Measurements from ENCODE around the gene EML3. TPM values are rescaled to one million over a fixed set of nuclear protein-coding genes. Genes with fewer than 3 reads are reported as not detected.

EML3 gene
- total RNA-seq, 6 donors from 2014 or later = 31.0 to 148 (median 71.0) TPM

- peaks cover 87 to 98% (median 94%) of the 10 kb centered on the region in 4 donors for H3K4me1 ChIP-seq
- peak; percentile 83 to 84 for TF ChIP-seq POLR2AphosphoS5 (IDR thresholded peaks at IDR 0.05)
- TF ChIP-seq EP300 (IDR thresholded peaks at IDR 0.05) = peak in 2 of 4 donors; percentile 17 to 26
- no peak for TF ChIP-seq CTCF (IDR thresholded peaks at IDR 0.05)
- TF ChIP-seq POLR2A (IDR thresholded peaks at IDR 0.05) = peak; percentile 36 to 83 (median 52)
- peak in 1 of 2 donors; percentile 97 for DNase-seq
- H3K27ac ChIP-seq = peak overlapping the region; percentile 92 to 98 (median 95)
- no peaks in the 10 kb centered on the region for H3K27me3 ChIP-seq
- no peaks in the 10 kb centered on the region for H3K9me3 ChIP-seq
- peaks cover 0 to under 1% (median 0%) of the 10 kb centered on the region in 4 donors for H3K36me3 ChIP-seq
- WGBS, 2 donors = 7 to 8% methylated on average over 10 to 15 of the region's 15 CpGs
- peak overlapping the region in 2 of 4 donors; percentile 26 to 29 for H3K4me3 ChIP-seq
- ATAC-seq (ENCODE audit: low FRiP score in 2 of 2) = peak; percentile 85 to 93
Observed at GRCh38 chr11:62553080-62553838, 59.3 kb downstream of the EML3 start.

GRCh38 chr11:62552485-62553079 lies 60.0 kb downstream of the EML3 start:
- Histone ChIP-seq H3K36me3 (no peaks in the 10 kb centered on the region), H3K9me3 (no peaks in the 10 kb centered on the region), H3K27ac (peak overlapping the region; percentile 92 to 98 (median 95)), H3K4me1 (peaks cover 93 to 100% (median 96%) of the 10 kb centered on the region in 4 donors), H3K27me3 (no peaks in the 10 kb centered on the region), H3K4me3 (peak overlapping the region in 2 of 4 donors; percentile 26 to 29)
- DNase-seq (no peak), ATAC-seq (ENCODE audit: low FRiP score in 2 of 2) (no peak)
- TF ChIP-seq CTCF (IDR thresholded peaks at IDR 0.05) = no peak
- TF ChIP-seq EP300 (IDR thresholded peaks at IDR 0.05) = no peak
- TF ChIP-seq POLR2AphosphoS5 (IDR thresholded peaks at IDR 0.05) = no peak
- TF ChIP-seq POLR2A (IDR thresholded peaks at IDR 0.05) = no peak
- 19 to 27% methylated on average over 4 of the region's 4 CpGs for WGBS, 2 donors

Small RNA genes within 50 kb of the gene (small RNA-seq; reads per million reads assigned to genes)
- gene AP001458.1 = 0 reads per million in 4 donors
- gene EEF1G = 0 reads per million in 4 donors
- gene MIR6747 = 0 to 0.43 (median 0.03) reads per million in 4 donors

Other genes starting within 250 kb of the EML3 start
- gene SCGB1A1, start 193.7 kb downstream of the EML3 start, total RNA-seq = 1,000 to 10,000 TPM in 4 of 6 donors, 100 to 1,000 TPM in 1, 10 to 100 TPM in 1; 85.4 to 2,572 (median 1,269) TPM
- 1,000 to 10,000 TPM in 2 of 6 donors, 100 to 1,000 TPM in 4; 583 to 1,153 (median 829) TPM for gene AHNAK, start 66.0 kb downstream of the EML3 start, total RNA-seq
- gene EEF1G, start 38.9 kb downstream of the EML3 start, total RNA-seq = 100 to 1,000 TPM; 557 to 997 (median 889) TPM
- gene TUT1, start 21.3 kb downstream of the EML3 start, total RNA-seq = 10 to 100 TPM in 3 of 6 donors, 1 to 10 TPM in 3; 5.3 to 25.4 (median 11.7) TPM
- 10 to 100 TPM; 57.6 to 88.0 (median 69.8) TPM for gene MTA2, start 10.9 kb downstream of the EML3 start, total RNA-seq
- 1 to 10 TPM; 3.1 to 9.2 (median 5.2) TPM for gene ROM1, start 482 bp upstream of the EML3 start, total RNA-seq
- gene B3GAT3, start 9.2 kb upstream of the EML3 start, total RNA-seq = 10 to 100 TPM; 21.3 to 43.9 (median 37.9) TPM
- 100 to 1,000 TPM in 4 of 6 donors, 10 to 100 TPM in 2; 82.3 to 240 (median 138) TPM for gene GANAB, start 33.8 kb upstream of the EML3 start, total RNA-seq
- 10 to 100 TPM in 5 of 6 donors, 1 to 10 TPM in 1; 9.5 to 31.5 (median 19.8) TPM for gene INTS5, start 40.5 kb upstream of the EML3 start, total RNA-seq
- 10 to 100 TPM; 16.8 to 42.0 (median 30.6) TPM for gene C11orf98, start 52.4 kb upstream of the EML3 start, total RNA-seq
- gene CSKMT, start 52.5 kb upstream of the EML3 start, total RNA-seq = 10 to 100 TPM in 3 of 6 donors, 1 to 10 TPM in 3; 5.7 to 16.0 (median 10.0) TPM
- 10 to 100 TPM in 1 of 6 donors, 1 to 10 TPM in 5; 5.0 to 12.6 (median 6.7) TPM for gene UQCC3, start 58.9 kb upstream of the EML3 start, total RNA-seq
- 10 to 100 TPM in 1 of 6 donors, 1 to 10 TPM in 5; 3.6 to 19.9 (median 6.8) TPM for gene LBHD1, start 59.5 kb upstream of the EML3 start, total RNA-seq
- gene UBXN1, start 66.3 kb upstream of the EML3 start, total RNA-seq = 100 to 1,000 TPM; 104 to 186 (median 128) TPM
- 1 to 10 TPM in 5 of 6 donors, under 1 TPM in 1; 0.61 to 6.4 (median 1.8) TPM for gene LRRN4CL, start 76.8 kb upstream of the EML3 start, total RNA-seq
- 100 to 1,000 TPM in 2 of 6 donors, 10 to 100 TPM in 4; 75.5 to 198 (median 87.5) TPM for gene BSCL2, start 94.6 kb upstream of the EML3 start, total RNA-seq
- not detected for gene GNG3, start 94.9 kb upstream of the EML3 start, total RNA-seq
- 10 to 100 TPM; 23.9 to 76.5 (median 46.3) TPM for gene HNRNPUL2, start 114.7 kb upstream of the EML3 start, total RNA-seq
- gene TTC9C, start 115.7 kb upstream of the EML3 start, total RNA-seq = 10 to 100 TPM; 18.9 to 31.5 (median 28.6) TPM
- 10 to 100 TPM in 3 of 6 donors, 1 to 10 TPM in 3; 7.3 to 15.3 (median 11.7) TPM for gene ZBTB3, start 141.4 kb upstream of the EML3 start, total RNA-seq
- gene POLR2G, start 148.8 kb upstream of the EML3 start, total RNA-seq = 10 to 100 TPM; 15.8 to 62.9 (median 38.8) TPM
- 10 to 100 TPM; 16.7 to 51.3 (median 27.0) TPM for gene TAF6L, start 158.6 kb upstream of the EML3 start, total RNA-seq
- gene TMEM179B, start 174.6 kb upstream of the EML3 start, total RNA-seq = 10 to 100 TPM; 38.8 to 98.2 (median 56.2) TPM
- gene TMEM223, start 179.2 kb upstream of the EML3 start, total RNA-seq = 10 to 100 TPM; 11.3 to 28.7 (median 15.4) TPM
- gene NXF1, start 192.7 kb upstream of the EML3 start, total RNA-seq = 100 to 1,000 TPM in 1 of 6 donors, 10 to 100 TPM in 5; 56.1 to 215 (median 81.2) TPM
- gene STX5, start 219.3 kb upstream of the EML3 start, total RNA-seq = 10 to 100 TPM; 25.3 to 53.8 (median 44.9) TPM
- gene TEX54, start 220.1 kb upstream of the EML3 start, total RNA-seq = not detected
- gene WDR74, start 226.8 kb upstream of the EML3 start, total RNA-seq = 10 to 100 TPM; 31.5 to 56.6 (median 50.4) TPM

Measured in upper lobe of left lung (tissue), 6 donors.